GM12874 (cell line): ENCODE data around the gene HS6ST2.

Experiments
- CTCF ChIP-seq: IDR thresholded peaks from 2 replicates; pipeline ENCODE4 v1.5.1; 2011; ENCODE audit warnings: low read depth, mild to moderate bottlenecking, control low read depth, low read length, moderate library complexity; ENCODE audit not compliant: insufficient read depth

Gene HS6ST2

GRCh38 chrX:132624466-132624865, 334.0 kb downstream of the HS6ST2 start:
- TF ChIP-seq CTCF, result no peak

GRCh38 chrX:132623942-132624341, 334.5 kb downstream of the HS6ST2 start:
- TF ChIP-seq CTCF, result no peak

GRCh38 chrX:132623300-132623699, 335.1 kb downstream of the HS6ST2 start:
- TF ChIP-seq CTCF, result no peak

- TF ChIP-seq CTCF, result no peak
Measured at GRCh38 chrX:132622130-132622529, 336.3 kb downstream of the HS6ST2 start.

- TF ChIP-seq CTCF, result no peak
Measured at GRCh38 chrX:132618810-132619209, 339.6 kb downstream of the HS6ST2 start.

GRCh38 chrX:132615391-132616131, 342.9 kb downstream of the HS6ST2 start:
- peak; percentile 46; the same call in 1 of the 2 replicates for TF ChIP-seq CTCF

- TF ChIP-seq CTCF, result peak; percentile 41
Measured at GRCh38 chrX:132614297-132614696, 344.1 kb downstream of the HS6ST2 start.
